DND-41 (cell line): Measurements from ENCODE around the gene FRYL.

Experiments used
- ATAC-seq: fragments of 200-7000 bp; cut with Tn5 transposase; 3 replicates; pipeline ENCODE4 v1.9.1; 2021; ENCODE audit warnings: low read depth; ENCODE audit not compliant: insufficient read depth
- DNase-seq: peaks from one replicate; pipeline ENCODE4 v3.0.0-alpha.2; 2020
- H2AFZ ChIP-seq: 2 replicates; pipeline ENCODE4 v1.6.0; 2012; ENCODE audit warnings: low read depth, low read length
- H3K27ac ChIP-seq: 2 replicates; pipeline ENCODE4 v1.5.1; 2012; ENCODE audit warnings: low read length, inconsistent platforms
- H3K27me3 ChIP-seq: fragments of 200-600 bp; sonication (generic); 2 replicates; pipeline ENCODE4 v1.6.0; 2012; ENCODE audit warnings: low read length, mild to moderate bottlenecking, inconsistent platforms; ENCODE audit not compliant: insufficient read depth, poor library complexity
- H3K36me3 ChIP-seq: 2 replicates; pipeline ENCODE4 v1.5.1; 2012; ENCODE audit warnings: low read length, inconsistent platforms; ENCODE audit not compliant: insufficient read depth
- H3K4me1 ChIP-seq: 2 replicates; pipeline ENCODE4 v1.5.1; 2012; ENCODE audit warnings: mild to moderate bottlenecking, low read length; ENCODE audit not compliant: insufficient read depth
- H3K4me2 ChIP-seq: 2 replicates; pipeline ENCODE4 v1.6.0; 2012; ENCODE audit warnings: mild to moderate bottlenecking, moderate library complexity, low read length, inconsistent platforms; ENCODE audit not compliant: insufficient read depth
- H3K4me3 ChIP-seq, 2 experiments: fragments of 200-600 bp in 1 of 2; shearing (Covaris generic) in 1 of 2; 2 replicates each; pipeline ENCODE4 v1.5.1; 2012 to 2016; ENCODE audit warnings: inconsistent platforms in 2 of 2, low read length in 2 of 2, mild to moderate bottlenecking in 2 of 2, low read depth in 1 of 2, moderate library complexity in 1 of 2
- H3K79me2 ChIP-seq: 2 replicates; pipeline ENCODE4 v1.6.0; 2012; ENCODE audit warnings: low read length, inconsistent platforms; ENCODE audit not compliant: insufficient read depth
- H3K9ac ChIP-seq: 2 replicates; pipeline ENCODE4 v1.6.0; 2012; ENCODE audit warnings: low read depth, mild to moderate bottlenecking, inconsistent platforms, low read length, moderate library complexity
- H3K9me3 ChIP-seq: 2 replicates; pipeline ENCODE4 v1.5.1; 2012; ENCODE audit warnings: low read length, moderate library complexity, mild to moderate bottlenecking, inconsistent platforms; ENCODE audit not compliant: insufficient read depth, severe bottlenecking
- H4K20me1 ChIP-seq: 2 replicates; pipeline ENCODE4 v1.6.0; 2012; ENCODE audit warnings: low read length; ENCODE audit not compliant: insufficient read depth
- EZH2 ChIP-seq: IDR thresholded peaks from 3 replicates; pipeline ENCODE4 v1.6.1; 2012; ENCODE audit warnings: borderline replicate concordance, low read depth, mild to moderate bottlenecking, moderate library complexity, low read length, inconsistent platforms; ENCODE audit not compliant: severe bottlenecking
- TF ChIP-seq, protein P1 (sequence below): IDR thresholded peaks from 2 replicates; pipeline ENCODE4 v1.5.1; 2012; ENCODE audit warnings: borderline replicate concordance, low read length, moderate library complexity, mild to moderate bottlenecking; ENCODE audit not compliant: poor library complexity, severe bottlenecking; ENCODE audit errors: extremely low read depth

Gene FRYL

DNA sequence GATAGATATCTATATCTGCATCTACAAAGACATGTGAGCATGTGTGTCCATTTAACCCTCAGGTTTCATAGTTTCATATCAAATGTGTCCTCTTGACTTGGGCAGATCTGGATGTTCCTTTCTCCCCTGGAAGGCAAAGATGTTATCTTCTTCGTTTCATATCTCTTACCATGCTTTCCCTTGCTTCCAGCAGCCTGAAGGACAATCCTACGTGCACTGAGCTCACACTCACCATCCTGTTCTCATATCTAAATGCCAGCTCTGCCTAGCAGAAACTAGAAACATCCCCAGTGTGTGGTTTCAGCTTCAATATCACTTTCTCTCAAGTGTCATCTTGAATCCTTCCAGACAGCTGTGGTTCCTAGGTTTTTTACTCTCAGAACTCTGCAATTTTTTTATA is 223.8 kb downstream of the FRYL start:
- DNase-seq (no peak), ATAC-seq (no peak; the same call in 2 of the 3 replicates)
- Histone ChIP-seq H3K36me3 (peaks cover 85% of the 10 kb centered on the region), H4K20me1 (no peaks in the 10 kb centered on the region), H2AFZ (no peak overlapping the region), H3K4me1 (no peaks in the 10 kb centered on the region), H3K9me3 (no peaks in the 10 kb centered on the region), H3K9ac (no peak overlapping the region), H3K4me3 (no peak overlapping the region), H3K27me3 (no peaks in the 10 kb centered on the region), H3K79me2 (no peaks in the 10 kb centered on the region), H3K4me2 (no peak overlapping the region), H3K27ac (no peak overlapping the region)
- TF ChIP-seq EZH2: no peak
- TF ChIP-seq, protein P1, sequence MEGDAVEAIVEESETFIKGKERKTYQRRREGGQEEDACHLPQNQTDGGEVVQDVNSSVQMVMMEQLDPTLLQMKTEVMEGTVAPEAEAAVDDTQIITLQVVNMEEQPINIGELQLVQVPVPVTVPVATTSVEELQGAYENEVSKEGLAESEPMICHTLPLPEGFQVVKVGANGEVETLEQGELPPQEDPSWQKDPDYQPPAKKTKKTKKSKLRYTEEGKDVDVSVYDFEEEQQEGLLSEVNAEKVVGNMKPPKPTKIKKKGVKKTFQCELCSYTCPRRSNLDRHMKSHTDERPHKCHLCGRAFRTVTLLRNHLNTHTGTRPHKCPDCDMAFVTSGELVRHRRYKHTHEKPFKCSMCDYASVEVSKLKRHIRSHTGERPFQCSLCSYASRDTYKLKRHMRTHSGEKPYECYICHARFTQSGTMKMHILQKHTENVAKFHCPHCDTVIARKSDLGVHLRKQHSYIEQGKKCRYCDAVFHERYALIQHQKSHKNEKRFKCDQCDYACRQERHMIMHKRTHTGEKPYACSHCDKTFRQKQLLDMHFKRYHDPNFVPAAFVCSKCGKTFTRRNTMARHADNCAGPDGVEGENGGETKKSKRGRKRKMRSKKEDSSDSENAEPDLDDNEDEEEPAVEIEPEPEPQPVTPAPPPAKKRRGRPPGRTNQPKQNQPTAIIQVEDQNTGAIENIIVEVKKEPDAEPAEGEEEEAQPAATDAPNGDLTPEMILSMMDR: no peak

DNA sequence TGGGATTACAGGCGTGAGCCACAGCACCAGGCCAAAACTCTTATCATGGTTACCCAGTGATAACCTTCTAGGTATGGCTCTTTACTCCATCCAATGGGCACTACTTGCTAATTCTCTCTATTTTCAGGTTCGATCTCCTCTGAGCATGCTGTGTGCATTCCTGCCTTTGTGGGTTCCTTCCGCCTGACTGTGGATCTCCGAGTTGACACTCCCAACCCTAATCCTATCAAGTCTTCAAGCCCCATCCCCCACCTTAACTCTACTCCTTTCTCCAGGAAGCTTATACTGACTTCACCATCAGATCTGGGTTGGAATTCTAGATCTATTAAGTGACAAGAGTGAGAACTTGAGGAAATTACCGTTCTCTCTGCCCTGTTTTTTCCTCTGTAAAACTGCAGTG is 225.5 kb downstream of the FRYL start:
- Histone ChIP-seq H2AFZ (no peak overlapping the region), H4K20me1 (no peaks in the 10 kb centered on the region), H3K4me3 (no peak overlapping the region), H3K36me3 (peaks cover 84% of the 10 kb centered on the region), H3K9me3 (no peaks in the 10 kb centered on the region), H3K4me1 (no peaks in the 10 kb centered on the region), H3K4me2 (no peak overlapping the region), H3K27me3 (no peaks in the 10 kb centered on the region), H3K9ac (no peak overlapping the region), H3K27ac (no peak overlapping the region), H3K79me2 (no peaks in the 10 kb centered on the region)
- ATAC-seq (no peak), DNase-seq (no peak)
- TF ChIP-seq EZH2: no peak
- TF ChIP-seq, protein P1: no peak

DNA sequence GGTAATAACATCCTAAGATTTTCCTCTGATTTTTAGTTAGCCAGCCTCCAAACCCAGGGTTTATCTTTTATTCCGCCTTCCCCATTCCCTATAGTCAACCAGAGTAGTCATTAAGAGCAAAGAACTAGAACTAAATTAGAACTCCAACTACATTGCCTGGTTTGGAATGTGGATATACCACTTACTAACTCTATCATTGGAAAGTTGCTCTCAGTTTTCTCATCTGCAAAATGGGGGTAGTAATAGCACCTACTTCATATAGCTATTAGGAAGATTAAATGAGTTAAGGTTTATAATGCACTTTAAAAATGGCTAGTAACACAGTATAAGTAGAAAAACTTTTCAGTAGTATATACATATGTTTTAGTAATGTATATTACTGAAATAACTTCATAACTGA is 226.4 kb downstream of the FRYL start:
- H4K20me1 ChIP-seq: no peaks in the 10 kb centered on the region
- no peak overlapping the region for H3K27ac ChIP-seq
- DNase-seq (no peak), ATAC-seq (no peak)
- no peak overlapping the region for H3K9ac ChIP-seq
- no peaks in the 10 kb centered on the region for H3K27me3 ChIP-seq
- H3K9me3 ChIP-seq: no peaks in the 10 kb centered on the region
- TF ChIP-seq EZH2: no peak
- TF ChIP-seq, protein P1: no peak
- no peak overlapping the region for H2AFZ ChIP-seq
- no peak overlapping the region for H3K4me3 ChIP-seq
- no peaks in the 10 kb centered on the region for H3K79me2 ChIP-seq
- no peak overlapping the region for H3K4me2 ChIP-seq
- H3K4me1 ChIP-seq: no peaks in the 10 kb centered on the region
- H3K36me3 ChIP-seq: peaks cover 87% of the 10 kb centered on the region

DNA sequence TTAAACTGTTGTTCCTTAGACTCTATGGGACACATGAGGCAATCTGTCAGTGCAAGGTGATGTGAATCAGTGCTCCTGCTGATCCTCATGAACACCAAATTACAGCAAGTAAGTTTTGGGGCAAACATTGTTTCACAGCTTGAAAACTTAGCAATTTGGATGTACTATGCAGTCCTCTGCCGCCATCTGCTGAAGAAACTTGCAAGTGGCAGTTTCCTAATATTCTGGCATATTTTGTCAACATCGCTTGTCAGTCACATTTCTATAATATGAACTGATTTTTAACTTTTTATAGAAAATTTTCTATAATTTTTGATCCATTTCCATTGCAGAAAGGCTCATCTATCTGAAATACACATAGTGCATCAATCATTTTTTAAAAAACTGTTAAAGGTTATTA is 233.7 kb downstream of the FRYL start:
- Histone ChIP-seq H3K79me2 (no peaks in the 10 kb centered on the region), H3K4me2 (no peak overlapping the region), H3K27me3 (no peaks in the 10 kb centered on the region), H3K27ac (no peak overlapping the region), H4K20me1 (no peaks in the 10 kb centered on the region), H3K9me3 (no peaks in the 10 kb centered on the region), H3K36me3 (peaks cover 90% of the 10 kb centered on the region), H2AFZ (no peak overlapping the region), H3K9ac (no peak overlapping the region), H3K4me3 (no peak overlapping the region), H3K4me1 (no peaks in the 10 kb centered on the region)
- DNase-seq: peak; percentile 40
- ATAC-seq: no peak; the same call in 2 of the 3 replicates
- no peak for TF ChIP-seq EZH2
- TF ChIP-seq, protein P1: peak; percentile 77
